PC-3 (cell line): ENCODE results near the gene NPIPB6. TPM values are rescaled to one million over a fixed set of nuclear protein-coding genes. Genes with fewer than 3 reads are reported as not detected.

Experiments
- ATAC-seq: fragments of 200-7000 bp; cut with Tn5 transposase; 2 replicates; pipeline ENCODE4 v1.9.1; 2020; ENCODE audit warnings: mild to moderate bottlenecking, moderate library complexity
- BruUV-seq: library from RNA; stranded (reverse); fragments of 400-500 nt; replicated peaks from 2 replicates; lab custom pipeline; 2021; lab: Mats Ljungman, UMichigan
- CTCF ChIA-PET: fragments of 300-600 bp; sonication (Branson Sonifier 250); formaldehyde crosslinking; loops from one replicate; lab custom pipeline; 2022; ENCODE audit warnings: antibody characterized with exemption; lab: Charles Lee
- POLR2A ChIA-PET: fragments of 300-600 bp; sonication (Branson Sonifier 250); formaldehyde crosslinking; loops from one replicate; lab custom pipeline; 2022; ENCODE audit warnings: antibody characterized with exemption; ENCODE audit not compliant: unreplicated experiment; lab: Charles Lee
- DNase-seq: peaks from one replicate; pipeline ENCODE4 v3.0.0-alpha.2; 2015
- H2AFZ ChIP-seq: fragments of 300-600 bp; sonication (generic); 2 replicates; pipeline ENCODE4 v1.6.0; 2016; ENCODE audit warnings: antibody characterized with exemption, low read length
- H3F3A ChIP-seq: fragments of 300-600 bp; sonication (generic); one replicate; pipeline ENCODE4 v1.6.0; 2017; ENCODE audit warnings: antibody characterized with exemption, low read length, control low read depth, mild to moderate bottlenecking; ENCODE audit not compliant: unreplicated experiment
- H3K27ac ChIP-seq: fragments of 300-600 bp; sonication (generic); 2 replicates; pipeline ENCODE4 v1.5.1; 2016; ENCODE audit warnings: mild to moderate bottlenecking, low read length
- H3K27me3 ChIP-seq: fragments of 300-600 bp; sonication (generic); 2 replicates; pipeline ENCODE4 v1.6.1; 2016; ENCODE audit warnings: low read length, mixed read lengths
- H3K36me3 ChIP-seq: fragments of 300-600 bp; sonication (generic); 2 replicates; pipeline ENCODE4 v1.6.1; 2016; ENCODE audit warnings: low read depth, mixed run types, low read length, mixed read lengths
- H3K4me1 ChIP-seq: fragments of 300-600 bp; sonication (generic); 2 replicates; pipeline ENCODE4 v1.5.1; 2016; ENCODE audit warnings: low read length; ENCODE audit not compliant: insufficient read depth
- H3K4me2 ChIP-seq: fragments of 300-600 bp; sonication (generic); 2 replicates; pipeline ENCODE4 v1.6.0; 2016; ENCODE audit warnings: low read length
- H3K4me3 ChIP-seq: fragments of 300-600 bp; sonication (generic); 2 replicates; pipeline ENCODE4 v1.5.1; 2016; ENCODE audit warnings: mild to moderate bottlenecking, low read length, mixed read lengths
- H3K79me2 ChIP-seq: fragments of 300-600 bp; sonication (generic); 2 replicates; pipeline ENCODE4 v1.6.1; 2017; ENCODE audit warnings: low read length, mixed read lengths
- H3K9ac ChIP-seq: fragments of 300-600 bp; sonication (generic); 2 replicates; pipeline ENCODE4 v1.6.0; 2016; ENCODE audit warnings: mild to moderate bottlenecking, low read length
- H3K9me2 ChIP-seq: fragments of 300-600 bp; sonication (generic); replicated peaks from 2 replicates; pipeline ENCODE4 v1.6.1; 2016; ENCODE audit warnings: mixed run types, low read length, mixed read lengths
- H3K9me3 ChIP-seq: fragments of 300-600 bp; sonication (generic); 2 replicates; pipeline ENCODE4 v1.6.1; 2016; ENCODE audit warnings: low read length, mixed read lengths
- H4K20me1 ChIP-seq: fragments of 300-600 bp; sonication (generic); 2 replicates; pipeline ENCODE4 v1.6.1; 2016; ENCODE audit warnings: low read length, mixed read lengths
- EZH2 ChIP-seq: fragments of 300-600 bp; sonication (generic); IDR thresholded peaks from one replicate; pipeline ENCODE4 v1.6.1; 2017; ENCODE audit warnings: antibody characterized with exemption, mild to moderate bottlenecking, low read length; ENCODE audit not compliant: unreplicated experiment
- EZH2phosphoT487 ChIP-seq: fragments of 300-600 bp; sonication (generic); IDR thresholded peaks from 2 replicates; pipeline ENCODE4 v1.6.1; 2018; ENCODE audit warnings: mild to moderate bottlenecking, antibody characterized with exemption, low read length, borderline replicate concordance
- intact Hi-C: fragments of 100-400 bp; cut with micrococcal nuclease; formaldehyde crosslinking; loops from 2 replicates; pipeline ENCODE4 v1.9.0; 2023
- total RNA-seq: library from RNA; depleted of rRNA; stranded (reverse); fragments of >200 nt; gene quantifications from 2 replicates; pipeline ENCODE4 v1.2.3, GENCODE V29; 2014
- TF ChIP-seq, protein P1 (sequence below): fragments of 300-600 bp; sonication (generic); conservative IDR thresholded peaks from 2 replicates; pipeline ENCODE4 v1.5.1; 2017; ENCODE audit warnings: antibody characterized with exemption, low read depth, mild to moderate bottlenecking, low read length

The NPIPB6 gene
- total RNA-seq, 1 experiment from 2014 or later = 2.5 TPM

DNA sequence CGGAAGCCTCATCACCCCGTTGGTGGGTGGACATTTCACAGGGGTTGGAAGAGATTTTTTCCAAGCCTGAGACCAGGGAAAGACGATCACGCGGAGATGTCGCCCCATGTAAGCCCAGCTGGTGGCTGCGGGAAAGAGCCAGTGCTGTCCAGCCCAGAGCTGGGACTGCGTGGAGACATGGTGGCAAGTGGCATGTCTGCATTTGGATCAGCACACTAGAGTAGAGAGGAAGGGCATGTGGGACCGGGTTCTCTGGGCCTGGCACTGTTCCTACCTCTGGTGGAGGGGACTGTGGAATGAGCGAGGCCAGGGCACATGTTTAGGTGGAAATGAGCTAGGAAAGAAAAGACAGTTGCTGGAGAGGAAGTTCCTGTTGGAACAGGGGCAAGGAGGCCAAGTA is 51.0 kb downstream of the NPIPB6 start:
- no peaks in the 10 kb centered on the region for H3K36me3 ChIP-seq
- no peak overlapping the region for H2AFZ ChIP-seq
- no peaks in the 10 kb centered on the region for H4K20me1 ChIP-seq
- no peaks in the 10 kb centered on the region for H3K9me2 ChIP-seq
- H3K79me2 ChIP-seq = no peaks in the 10 kb centered on the region
- intact Hi-C loops = no loop called here
- H3K9ac ChIP-seq = no peak overlapping the region
- no peaks in the 10 kb centered on the region for H3F3A ChIP-seq
- H3K9me3 ChIP-seq = no peaks in the 10 kb centered on the region
- DNase-seq = no peak
- TF ChIP-seq EZH2 = no peak
- TF ChIP-seq EZH2phosphoT487 = no peak
- TF ChIP-seq, protein P1, sequence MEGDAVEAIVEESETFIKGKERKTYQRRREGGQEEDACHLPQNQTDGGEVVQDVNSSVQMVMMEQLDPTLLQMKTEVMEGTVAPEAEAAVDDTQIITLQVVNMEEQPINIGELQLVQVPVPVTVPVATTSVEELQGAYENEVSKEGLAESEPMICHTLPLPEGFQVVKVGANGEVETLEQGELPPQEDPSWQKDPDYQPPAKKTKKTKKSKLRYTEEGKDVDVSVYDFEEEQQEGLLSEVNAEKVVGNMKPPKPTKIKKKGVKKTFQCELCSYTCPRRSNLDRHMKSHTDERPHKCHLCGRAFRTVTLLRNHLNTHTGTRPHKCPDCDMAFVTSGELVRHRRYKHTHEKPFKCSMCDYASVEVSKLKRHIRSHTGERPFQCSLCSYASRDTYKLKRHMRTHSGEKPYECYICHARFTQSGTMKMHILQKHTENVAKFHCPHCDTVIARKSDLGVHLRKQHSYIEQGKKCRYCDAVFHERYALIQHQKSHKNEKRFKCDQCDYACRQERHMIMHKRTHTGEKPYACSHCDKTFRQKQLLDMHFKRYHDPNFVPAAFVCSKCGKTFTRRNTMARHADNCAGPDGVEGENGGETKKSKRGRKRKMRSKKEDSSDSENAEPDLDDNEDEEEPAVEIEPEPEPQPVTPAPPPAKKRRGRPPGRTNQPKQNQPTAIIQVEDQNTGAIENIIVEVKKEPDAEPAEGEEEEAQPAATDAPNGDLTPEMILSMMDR = no peak
- H3K27me3 ChIP-seq = no peaks in the 10 kb centered on the region
- H3K4me3 ChIP-seq = no peak overlapping the region
- H3K4me1 ChIP-seq = no peaks in the 10 kb centered on the region
- no peak overlapping the region for H3K4me2 ChIP-seq
- POLR2A ChIA-PET = no interaction called here
- no peak for ATAC-seq
- CTCF ChIA-PET = no interaction called here
- no peak overlapping the region for H3K27ac ChIP-seq
- BruUV-seq = no TSS peak

GRCh38 chr16:28311913-28312312 is 51.4 kb downstream of the NPIPB6 start:
- BruUV-seq = no TSS peak
- ATAC-seq = no peak

DNA sequence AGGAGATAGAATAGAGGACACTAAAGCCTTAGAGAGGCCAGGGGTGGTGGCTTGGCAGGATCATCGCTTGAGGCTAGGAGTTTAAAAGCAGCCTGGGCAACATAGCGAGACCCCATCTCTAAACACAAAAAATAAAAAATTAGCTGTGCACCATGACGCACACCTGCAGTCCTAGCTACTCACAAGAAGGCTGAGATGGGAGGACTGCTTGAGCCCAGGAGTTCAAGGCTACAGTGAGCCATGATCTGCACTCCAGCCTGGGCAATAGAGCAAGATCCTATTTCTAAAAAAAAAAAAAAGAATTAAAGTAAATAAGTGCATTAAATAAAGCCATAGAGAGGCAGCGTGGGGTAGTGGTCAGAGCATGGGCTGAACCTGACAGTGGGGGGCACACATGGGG is 51.9 kb downstream of the NPIPB6 start:
- H4K20me1 ChIP-seq = no peaks in the 10 kb centered on the region
- no peak overlapping the region for H3K27ac ChIP-seq
- H3K79me2 ChIP-seq = no peaks in the 10 kb centered on the region
- no peaks in the 10 kb centered on the region for H3K36me3 ChIP-seq
- H3K4me1 ChIP-seq = no peaks in the 10 kb centered on the region
- no peak overlapping the region for H2AFZ ChIP-seq
- CTCF ChIA-PET = interaction anchor here (1.0 kb wide), 1 partner anchor 11 kb away, joined by 3 read pairs; no protein-coding TSS in a partner anchor
- no peak overlapping the region for H3K9ac ChIP-seq
- intact Hi-C loops = no loop called here
- POLR2A ChIA-PET = no interaction called here
- no peaks in the 10 kb centered on the region for H3K27me3 ChIP-seq
- BruUV-seq = no TSS peak
- H3K9me3 ChIP-seq = no peaks in the 10 kb centered on the region
- TF ChIP-seq EZH2 = no peak
- TF ChIP-seq EZH2phosphoT487 = no peak
- TF ChIP-seq, protein P1 = no peak
- no peak overlapping the region for H3K4me3 ChIP-seq
- no peaks in the 10 kb centered on the region for H3K9me2 ChIP-seq
- ATAC-seq (no peak), DNase-seq (no peak)
- no peaks in the 10 kb centered on the region for H3F3A ChIP-seq
- no peak overlapping the region for H3K4me2 ChIP-seq

More at GRCh38 chr16:28311913-28312312, 51.4 kb downstream of the NPIPB6 start:
- no peak overlapping the region for H3K9ac ChIP-seq
- H3K9me2 ChIP-seq = no peaks in the 10 kb centered on the region
- H3K4me3 ChIP-seq = no peak overlapping the region
- no peaks in the 10 kb centered on the region for H3K27me3 ChIP-seq
- no peaks in the 10 kb centered on the region for H4K20me1 ChIP-seq
- ChIA-PET POLR2A (no interaction called here), CTCF (no interaction called here)
- H3F3A ChIP-seq = no peaks in the 10 kb centered on the region
- no peaks in the 10 kb centered on the region for H3K79me2 ChIP-seq
- no peaks in the 10 kb centered on the region for H3K4me1 ChIP-seq
- H3K4me2 ChIP-seq = no peak overlapping the region
- H3K27ac ChIP-seq = no peak overlapping the region
- intact Hi-C loops = no loop called here
- no peak overlapping the region for H2AFZ ChIP-seq
- no peaks in the 10 kb centered on the region for H3K36me3 ChIP-seq
- TF ChIP-seq EZH2 (no peak), EZH2phosphoT487 (no peak)
- TF ChIP-seq, protein P1 = no peak
- DNase-seq = no peak
- no peaks in the 10 kb centered on the region for H3K9me3 ChIP-seq
